ENCODE results near the gene SLC6A17. TPM values are rescaled to one million over a fixed set of nuclear protein-coding genes. Genes with fewer than 3 reads are reported as not detected.

Gene SLC6A17
- total RNA-seq, 1 experiment from 2014 or later: 0.24 TPM

- peaks cover 9% of the 10 kb centered on the region for H3K9me3 Mint-ChIP-seq
- H3K4me1 Mint-ChIP-seq: peaks cover 3% of the 10 kb centered on the region
- ATAC-seq (no peak), DNase-seq (ENCODE audit: low spot score) (no peak)
- no peak overlapping the region for H3K4me3 Mint-ChIP-seq
- TF ChIP-seq ATF3 (CRISPR knock-in tag; conservative IDR thresholded peaks at IDR 0.05) (no peak), ZSCAN18 (CRISPR knock-in tag; IDR thresholded peaks at IDR 0.05) (no peak), RELA (CRISPR knock-in tag; IDR thresholded peaks at IDR 0.05; ENCODE audit: borderline replicate concordance) (no peak), NFE2L1 (CRISPR knock-in tag; IDR thresholded peaks at IDR 0.05) (no peak), E2F5 (CRISPR knock-in tag; IDR thresholded peaks at IDR 0.05) (no peak), ZNF263 (CRISPR knock-in tag; IDR thresholded peaks at IDR 0.05; ENCODE audit: low read depth) (no peak), AFF4 (CRISPR knock-in tag; IDR thresholded peaks at IDR 0.05; ENCODE audit: borderline replicate concordance) (no peak), ATF1 (CRISPR knock-in tag; IDR thresholded peaks at IDR 0.05) (no peak), NFATC4 (CRISPR knock-in tag; IDR thresholded peaks at IDR 0.05) (no peak), ZNF317 (CRISPR knock-in tag; IDR thresholded peaks at IDR 0.05; ENCODE audit: borderline replicate concordance, low read depth) (no peak)
- H3K36me3 Mint-ChIP-seq: peaks cover 31% of the 10 kb centered on the region
- ChIA-PET CTCF (interaction anchor here (0.6 to 2.7 kb wide), 5 partner anchors 20 to 268 kb away, joined by 3 to 16 read pairs (median 7); partner anchors contain the start of gene KCNC4), POLR2A (interaction anchor here (0.7 kb wide), 1 partner anchor 21 kb away, joined by 3 read pairs; no protein-coding TSS in a partner anchor)
- no peaks in the 10 kb centered on the region for H3K27me3 Mint-ChIP-seq (ENCODE audit: low read depth)
- no peak overlapping the region for H3K27ac Mint-ChIP-seq
Measured at GRCh38 chr1:110228381-110228780, 78.1 kb downstream of the SLC6A17 start.

- H3K4me3 Mint-ChIP-seq: no peak overlapping the region
- peaks cover 5% of the 10 kb centered on the region for H3K4me1 Mint-ChIP-seq
- no peaks in the 10 kb centered on the region for H3K27me3 Mint-ChIP-seq (ENCODE audit: low read depth)
- ChIA-PET CTCF (interaction anchor here (0.6 to 2.7 kb wide), 5 partner anchors 20 to 267 kb away, joined by 3 to 16 read pairs (median 7); partner anchors contain the start of gene KCNC4), POLR2A (no interaction called here)
- ATAC-seq (no peak), DNase-seq (ENCODE audit: low spot score) (no peak)
- no peak overlapping the region for H3K27ac Mint-ChIP-seq
- peaks cover 32% of the 10 kb centered on the region for H3K36me3 Mint-ChIP-seq
- peaks cover 9% of the 10 kb centered on the region for H3K9me3 Mint-ChIP-seq
- TF ChIP-seq CBFB (CRISPR knock-in tag; IDR thresholded peaks at IDR 0.05; ENCODE audit: low read depth): no peak
- TF ChIP-seq STAT6 (CRISPR knock-in tag; conservative IDR thresholded peaks at IDR 0.05; ENCODE audit: low read depth): no peak
- no peak for TF ChIP-seq JAZF1 (CRISPR knock-in tag; IDR thresholded peaks at IDR 0.05)
- TF ChIP-seq NFATC4 (CRISPR knock-in tag; IDR thresholded peaks at IDR 0.05): no peak
- TF ChIP-seq E2F1 (CRISPR knock-in tag; IDR thresholded peaks at IDR 0.05): no peak
- no peak for TF ChIP-seq ZNF671 (CRISPR knock-in tag; IDR thresholded peaks at IDR 0.05)
- no peak for TF ChIP-seq RELA (CRISPR knock-in tag; IDR thresholded peaks at IDR 0.05; ENCODE audit: borderline replicate concordance)
- TF ChIP-seq ATF6 (CRISPR knock-in tag; IDR thresholded peaks at IDR 0.05): no peak
- no peak for TF ChIP-seq AFF4 (CRISPR knock-in tag; IDR thresholded peaks at IDR 0.05; ENCODE audit: borderline replicate concordance)
- TF ChIP-seq TP53 (CRISPR knock-in tag; IDR thresholded peaks at IDR 0.05): no peak
- no peak for TF ChIP-seq HMGA2 (CRISPR knock-in tag; IDR thresholded peaks at IDR 0.05)
Measured at GRCh38 chr1:110228869-110229268, 78.6 kb downstream of the SLC6A17 start.
